Spleen (tissue), 7 donors: ENCODE results near the gene MAG.

Source experiments
- CTCF ChIP-seq, 11 experiments: fragments of 200-600 bp in 7 of 11; fragments of 450-650 bp in 4 of 11; sonication (generic) in 4 of 11; IDR thresholded peaks in 8 of 11; conservative IDR thresholded peaks in 3 of 11; 1 replicate in 7 of 11; 2 replicates in 4 of 11; pipeline versions ENCODE4 v1.4.0 to v1.8.0; 2016 to 2021; ENCODE audit warnings: antibody characterized with exemption in 11 of 11, inconsistent platforms in 4 of 11, mild to moderate bottlenecking in 1 of 11
- POLR2A ChIP-seq, 3 donors: fragments of 450-650 bp; IDR thresholded peaks; one replicate each; pipeline ENCODE4 v1.5.1; 2017; ENCODE audit warnings: antibody characterized with exemption in 3 of 3, mild to moderate bottlenecking in 1 of 3
- donor health status: DM: no; HTN: no; CAD: no; lungs with moderate emphysema.
- donor health status: DM: no; HTN: no; CAD: no.
- donor health status: DM: no; HTN: no; CAD: no.

- TF ChIP-seq POLR2A (IDR thresholded peaks at IDR 0.05), result no peak
- no peak for TF ChIP-seq CTCF (IDR thresholded peaks at IDR 0.05 in 8 of 11, conservative IDR thresholded peaks at IDR 0.05 in 3 of 11)
Observed at GRCh38 chr19:35310331-35310730, 18.4 kb downstream of the MAG start.
